Measurements from ENCODE around the gene DUSP22.

DUSP22 gene

DNA sequence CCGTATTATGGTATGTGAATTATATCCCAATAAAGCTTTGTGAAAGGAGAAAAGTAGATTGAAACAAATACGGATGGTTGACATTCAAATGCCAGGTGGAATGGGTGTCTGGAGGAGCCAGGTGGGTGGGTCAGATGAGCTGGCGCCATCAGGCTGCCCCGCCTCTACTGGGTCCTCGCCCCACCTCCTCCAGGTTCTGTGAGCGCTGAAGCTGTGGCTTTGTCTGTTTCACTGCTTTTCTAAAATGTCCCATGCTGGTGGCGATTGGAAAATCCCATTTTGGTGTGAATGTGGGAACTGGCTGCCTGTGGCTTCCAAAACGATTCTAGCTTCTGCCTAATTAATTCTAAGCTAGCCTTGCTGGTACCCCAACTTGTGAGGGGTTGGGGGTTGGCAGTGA lies 16.5 kb downstream of the DUSP22 start:
- in situ Hi-C loops (cut with HindIII; ENCODE audit: low sequenced_read_pairs), result no loop called here

GRCh38 chr6:309947-310346 lies 17.7 kb downstream of the DUSP22 start:
- in situ Hi-C loops (cut with HindIII; ENCODE audit: low sequenced_read_pairs), result no loop called here

DNA sequence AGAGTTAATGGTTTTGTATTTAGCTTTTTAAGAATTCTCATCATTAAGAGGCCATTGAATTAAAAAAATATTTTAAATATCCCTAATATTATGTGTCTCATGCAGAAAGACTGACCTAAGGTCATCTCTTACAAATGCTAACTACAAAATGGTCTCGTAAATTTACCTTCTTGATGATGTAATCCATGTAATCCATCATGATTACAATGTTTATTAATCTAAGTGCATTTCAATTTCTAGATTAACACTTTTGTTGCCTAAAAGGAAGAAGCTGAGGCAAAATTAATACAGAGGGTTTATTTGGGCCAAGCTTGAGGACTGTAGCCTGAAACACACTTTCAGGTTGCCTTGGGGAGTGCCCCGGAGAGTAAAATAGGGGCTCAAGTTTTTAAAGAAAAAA lies 18.4 kb downstream of the DUSP22 start:
- in situ Hi-C loops (cut with HindIII; ENCODE audit: low sequenced_read_pairs), result no loop called here

- in situ Hi-C loops (cut with HindIII; ENCODE audit: low sequenced_read_pairs), result no loop called here
Measured at GRCh38 chr6:311679-312220, 19.5 kb downstream of the DUSP22 start.

DNA sequence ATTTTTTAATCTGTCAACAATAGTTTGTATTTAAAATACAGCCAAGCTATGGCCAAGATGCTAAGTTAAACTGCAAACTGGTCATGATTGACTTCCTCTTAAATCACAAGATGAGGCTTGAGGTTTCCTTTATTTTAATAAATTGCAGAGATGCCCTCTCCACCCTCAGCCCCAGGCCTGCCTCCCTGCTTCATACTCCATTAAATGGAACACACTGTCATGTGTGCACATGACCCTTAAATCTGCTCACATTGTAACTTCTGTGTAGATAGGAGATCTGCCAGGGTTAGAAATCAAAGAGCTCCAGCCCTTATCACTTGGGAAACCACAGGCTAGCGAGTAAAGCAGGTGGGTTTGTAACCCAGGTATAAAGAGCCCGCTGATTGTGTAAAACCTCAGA lies 20.8 kb downstream of the DUSP22 start:
- in situ Hi-C loops (cut with HindIII; ENCODE audit: low sequenced_read_pairs), result no loop called here

- in situ Hi-C loops (cut with HindIII; ENCODE audit: low sequenced_read_pairs), result no loop called here
Measured at GRCh38 chr6:313917-314316, 21.6 kb downstream of the DUSP22 start.

GRCh38 chr6:314377-314776 lies 22.1 kb downstream of the DUSP22 start:
- in situ Hi-C loops (cut with HindIII; ENCODE audit: low sequenced_read_pairs), result no loop called here

- in situ Hi-C loops (cut with HindIII; ENCODE audit: low sequenced_read_pairs), result loop anchor here (5.0 kb wide), 1 partner anchor 38 kb away; no protein-coding TSS in a partner anchor
Measured at GRCh38 chr6:315226-315625, 22.9 kb downstream of the DUSP22 start.

DNA sequence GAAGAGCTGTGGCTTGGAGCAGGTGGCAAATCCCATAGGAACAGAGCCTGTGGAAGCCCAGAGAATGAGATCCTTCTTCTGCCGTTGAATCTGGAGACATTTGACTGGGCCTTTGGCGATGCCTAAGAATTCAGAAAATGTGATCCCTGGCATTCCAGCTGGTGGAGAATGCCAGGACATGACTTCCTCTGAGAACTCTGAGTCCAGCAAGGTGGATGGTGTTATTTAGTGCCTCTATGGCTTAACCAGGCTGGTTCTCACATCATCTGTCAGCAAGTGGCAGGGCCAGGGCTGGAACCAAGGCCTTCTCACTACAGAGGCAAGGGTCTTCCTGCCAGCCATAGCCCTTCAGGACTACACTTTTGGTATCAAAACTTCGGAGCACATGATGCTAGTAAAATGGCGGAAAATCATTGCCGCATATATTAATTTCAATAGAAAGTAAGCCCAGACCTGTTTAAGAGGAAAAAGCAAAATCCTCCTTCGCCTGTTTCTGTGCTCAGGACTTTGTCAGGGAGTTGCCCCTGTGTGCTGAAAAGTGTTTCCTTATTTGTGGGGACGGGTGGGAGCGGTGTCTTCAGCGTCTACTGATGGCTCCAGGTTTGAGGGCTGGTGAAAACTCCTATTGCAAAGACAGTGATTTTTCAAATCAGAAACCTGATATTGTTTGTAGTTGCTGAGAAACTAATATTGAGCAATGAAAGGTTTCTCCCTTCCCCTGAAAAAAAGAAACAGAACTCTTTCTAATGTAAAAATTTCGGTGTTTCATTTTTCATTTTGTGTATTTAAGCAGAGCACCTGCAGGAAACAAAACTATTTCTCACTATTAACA lies 23.9 kb downstream of the DUSP22 start:
- in situ Hi-C loops (cut with HindIII; ENCODE audit: low sequenced_read_pairs), result loop anchor here (5.0 kb wide), 1 partner anchor 39 kb away; no protein-coding TSS in a partner anchor

GRCh38 chr6:316753-317038 lies 24.4 kb downstream of the DUSP22 start:
- in situ Hi-C loops (cut with HindIII; ENCODE audit: low sequenced_read_pairs), result loop anchor here (5.0 kb wide), 1 partner anchor 39 kb away; no protein-coding TSS in a partner anchor

- in situ Hi-C loops (cut with HindIII; ENCODE audit: low sequenced_read_pairs), result loop anchor here (5.0 kb wide), 1 partner anchor 40 kb away; no protein-coding TSS in a partner anchor
Measured at GRCh38 chr6:317060-317447, 24.8 kb downstream of the DUSP22 start.

DNA sequence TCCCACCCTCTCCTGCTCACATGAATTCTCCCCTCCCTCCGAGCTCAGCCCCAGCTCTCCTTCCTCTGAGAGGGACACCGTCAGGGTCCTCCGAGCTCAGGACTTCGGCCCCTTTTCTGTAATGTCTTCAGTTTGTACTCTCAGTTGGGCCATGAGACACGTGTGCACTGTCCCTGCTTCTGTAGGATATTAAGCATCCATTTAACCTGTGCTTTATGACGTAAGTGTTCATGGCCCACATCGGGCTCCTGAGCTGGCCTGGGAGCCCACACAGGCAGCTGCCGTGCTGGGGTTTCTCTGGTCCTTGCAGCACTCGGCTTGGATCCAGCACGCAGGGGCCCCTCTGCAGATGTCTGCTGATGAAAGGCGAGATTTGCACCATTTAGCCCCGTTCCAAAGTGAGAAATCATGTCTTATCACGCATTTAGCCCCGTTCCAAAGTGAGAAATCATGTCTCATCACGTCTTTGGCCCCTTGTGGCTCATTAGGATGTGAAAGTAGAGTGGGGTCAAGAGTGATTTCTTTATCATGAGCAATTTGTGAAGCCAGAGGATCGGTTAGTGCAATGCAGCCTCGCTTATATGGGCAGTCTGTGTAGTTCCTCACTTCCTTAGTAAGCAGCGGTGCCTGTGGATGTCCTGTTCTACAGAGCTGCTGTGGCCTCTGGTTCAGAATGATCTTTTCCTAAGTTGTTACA lies 25.3 kb downstream of the DUSP22 start:
- in situ Hi-C loops (cut with HindIII; ENCODE audit: low sequenced_read_pairs), result loop anchor here (5.0 kb wide), 1 partner anchor 40 kb away; no protein-coding TSS in a partner anchor

DNA sequence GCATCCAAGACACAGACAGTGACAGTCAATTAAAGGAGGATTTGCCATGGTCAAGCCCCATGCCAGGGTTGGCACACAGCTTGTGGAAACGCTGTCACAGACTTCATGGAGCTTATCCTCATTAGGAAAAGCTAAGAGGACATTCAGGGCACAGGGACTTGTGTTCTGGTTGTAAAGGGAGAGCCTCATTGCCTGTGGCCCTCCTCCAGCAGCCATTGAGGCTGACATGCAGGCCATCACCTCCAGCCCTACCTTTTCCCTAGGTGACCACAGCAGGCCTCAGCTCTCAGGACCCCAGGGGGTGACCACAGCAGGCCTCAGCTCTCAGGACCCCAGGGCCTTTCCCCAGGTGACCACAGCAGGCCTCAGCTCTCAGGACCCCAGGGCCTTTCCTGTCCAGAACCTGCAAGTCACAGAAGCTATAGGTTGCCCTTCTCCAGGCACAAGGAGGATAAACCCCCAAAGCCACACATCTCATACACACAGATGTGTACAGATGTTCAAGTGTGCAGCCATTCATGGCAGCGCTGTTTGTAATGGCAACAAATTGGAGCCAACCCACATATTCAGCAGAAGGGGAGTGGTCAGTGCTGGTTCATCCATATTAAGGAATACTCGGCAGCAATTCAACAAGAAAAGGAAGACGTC lies 26.1 kb downstream of the DUSP22 start:
- in situ Hi-C loops (cut with HindIII; ENCODE audit: low sequenced_read_pairs), result loop anchor here (5.0 kb wide), 1 partner anchor 41 kb away; no protein-coding TSS in a partner anchor

GRCh38 chr6:319177-320131 lies 27.2 kb downstream of the DUSP22 start:
- in situ Hi-C loops (cut with HindIII; ENCODE audit: low sequenced_read_pairs), result loop anchor here (5.0 kb wide), 1 partner anchor 42 kb away; no protein-coding TSS in a partner anchor

DNA sequence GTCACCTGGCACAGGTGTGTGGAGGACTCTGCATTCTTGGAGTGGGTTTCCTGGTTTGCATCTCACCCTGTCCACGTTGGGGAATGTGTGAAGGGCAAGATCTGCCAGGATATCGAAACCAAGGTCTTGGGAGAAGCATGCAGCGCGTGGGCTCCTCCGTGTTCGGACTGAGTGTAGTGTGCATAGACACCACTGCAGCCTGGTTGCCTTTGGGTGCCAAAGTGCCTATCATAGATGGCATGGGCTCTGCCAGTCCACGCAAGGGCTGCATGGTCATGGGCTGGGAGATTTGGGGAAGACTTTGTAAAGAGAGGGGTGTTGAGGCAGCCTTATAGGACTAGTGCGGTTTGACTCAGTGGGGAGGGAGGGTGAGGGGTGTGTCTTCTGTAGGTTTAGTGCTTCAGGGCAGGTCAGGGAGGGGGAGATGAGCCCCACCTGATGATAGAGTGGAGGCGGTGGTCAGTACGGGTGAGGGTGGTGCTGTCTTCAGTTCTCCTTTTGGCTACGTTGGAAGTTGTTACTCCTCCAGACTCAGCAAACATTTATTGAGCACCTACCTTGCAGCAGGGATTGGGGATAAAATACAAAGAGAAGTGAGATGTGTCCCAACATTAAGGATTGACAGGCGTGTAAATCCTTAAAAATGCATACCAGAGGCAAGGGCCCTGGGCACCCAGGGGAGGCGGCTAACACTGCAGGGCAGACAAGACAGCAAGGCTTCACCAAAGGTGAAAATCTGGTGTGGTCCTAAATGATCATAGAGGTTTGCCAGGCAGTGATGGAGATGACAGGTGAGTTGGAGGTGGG lies 28.3 kb downstream of the DUSP22 start:
- in situ Hi-C loops (cut with HindIII; ENCODE audit: low sequenced_read_pairs), result no loop called here

DNA sequence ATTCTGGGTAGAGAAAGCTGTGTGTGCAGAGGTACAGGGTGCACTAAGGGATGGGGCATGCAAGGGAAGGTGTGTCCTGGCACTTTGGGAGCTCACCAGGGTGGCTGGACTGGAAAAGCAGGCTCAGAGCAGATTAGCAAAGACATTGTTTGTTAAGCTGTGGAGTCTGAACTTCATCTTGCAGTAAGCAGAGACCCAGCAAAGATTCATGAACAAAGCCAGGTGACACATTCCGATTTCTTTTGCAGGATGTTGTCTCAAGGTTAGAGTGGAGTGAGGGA lies 28.8 kb downstream of the DUSP22 start:
- in situ Hi-C loops (cut with HindIII; ENCODE audit: low sequenced_read_pairs), result no loop called here

GRCh38 chr6:321536-322258 lies 29.4 kb downstream of the DUSP22 start:
- in situ Hi-C loops (cut with HindIII; ENCODE audit: low sequenced_read_pairs), result no loop called here

DNA sequence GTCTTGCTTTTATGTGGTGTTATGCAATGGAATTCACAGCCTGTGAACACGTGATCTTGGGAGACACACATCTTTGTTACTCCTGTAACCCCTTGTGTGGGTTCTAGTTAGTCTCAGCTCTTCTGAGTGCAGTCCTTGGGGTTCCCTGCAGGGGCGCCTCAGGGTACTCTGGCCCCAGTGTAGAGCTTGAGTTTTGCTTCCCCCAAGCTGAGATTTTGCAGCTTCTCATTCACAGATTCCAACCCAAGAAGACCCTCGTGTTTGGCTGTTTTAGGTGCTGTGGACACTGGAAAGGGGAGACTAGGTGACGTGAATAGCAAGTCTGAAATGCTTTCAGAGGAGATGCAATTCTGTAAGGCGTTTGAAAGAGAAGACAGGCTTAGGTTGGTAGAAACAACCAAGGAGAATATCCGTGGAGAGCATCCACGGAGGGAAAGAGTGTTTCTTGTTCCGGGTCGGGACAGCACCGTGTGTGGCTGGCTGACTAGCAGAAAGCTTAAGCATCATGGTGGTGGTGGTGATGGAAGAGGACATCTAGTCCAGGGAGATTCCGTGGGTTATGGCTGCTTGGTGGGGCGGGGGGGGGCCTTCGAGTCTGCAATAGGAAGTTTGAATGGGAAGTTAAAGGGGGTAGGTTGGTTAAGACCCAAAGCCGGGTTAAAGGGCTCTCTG lies 30.1 kb downstream of the DUSP22 start:
- in situ Hi-C loops (cut with HindIII; ENCODE audit: low sequenced_read_pairs), result no loop called here
